Activated CD4-positive, CD25-positive, alpha-beta regulatory T cell treated with anti-CD3 and anti-CD28 coated beads, Interleukin-2, amount 50 U/mL, for 16 hours (primary cell): ENCODE measurements around the gene TMCO6.
"Not testable (repeated sequence)": the region's sequence is repeated elsewhere in the genome, so short reads cannot be mapped to it uniquely, and the experiment has no call there.

Source experiments
- DNase-seq: peaks from one replicate; pipeline ENCODE4 v3.0.0-alpha.2; 2020; ENCODE audit warnings: low read depth, low spot score

The TMCO6 gene

DNA sequence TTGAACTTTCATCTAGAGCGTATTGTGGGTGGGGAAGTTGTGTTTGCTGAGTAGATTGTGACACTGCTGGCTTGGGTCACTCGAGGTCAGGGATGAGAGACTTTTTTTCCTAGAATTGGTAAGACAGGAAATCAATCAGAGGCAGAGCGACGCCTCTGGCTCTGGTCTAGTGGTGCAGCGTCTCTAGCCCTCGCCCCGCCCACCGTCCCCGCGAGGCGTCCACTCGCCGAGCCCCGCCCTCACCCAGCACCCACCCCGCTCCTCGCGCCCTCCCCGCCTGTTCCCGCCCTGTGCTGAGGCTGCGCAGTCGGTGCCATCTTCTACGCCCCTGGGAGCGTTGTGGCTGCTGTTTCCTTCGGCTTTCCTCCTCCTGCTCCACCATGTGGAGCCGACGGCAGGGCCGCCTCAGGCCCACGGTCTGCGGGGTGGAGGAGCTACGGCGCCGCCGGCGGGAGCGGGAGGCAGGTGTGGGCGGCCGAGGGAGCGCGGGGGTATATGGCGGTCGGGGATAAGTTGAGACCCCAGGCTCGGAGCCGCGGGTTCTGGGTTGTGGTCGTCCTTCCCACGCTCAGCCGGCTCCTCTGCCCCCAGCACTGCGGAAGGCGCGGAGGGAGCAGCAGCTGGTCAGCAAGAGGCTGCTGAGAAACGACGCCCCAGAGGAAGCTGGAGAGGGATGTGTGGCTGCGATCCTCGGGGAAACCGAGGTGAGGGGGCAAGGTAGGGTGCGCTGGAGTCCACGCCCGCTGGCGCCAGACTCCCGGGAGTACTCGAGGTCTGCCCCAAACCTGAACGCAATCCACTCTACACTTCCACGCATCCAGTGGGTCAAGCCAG, at the start of gene TMCO6:
TSS of gene TMCO6 (plus strand) at position 304 of the 834 bp plus-strand sequence. CDS start at position 381, 77 bp downstream.
- peak; percentile 91 for DNase-seq

DNA sequence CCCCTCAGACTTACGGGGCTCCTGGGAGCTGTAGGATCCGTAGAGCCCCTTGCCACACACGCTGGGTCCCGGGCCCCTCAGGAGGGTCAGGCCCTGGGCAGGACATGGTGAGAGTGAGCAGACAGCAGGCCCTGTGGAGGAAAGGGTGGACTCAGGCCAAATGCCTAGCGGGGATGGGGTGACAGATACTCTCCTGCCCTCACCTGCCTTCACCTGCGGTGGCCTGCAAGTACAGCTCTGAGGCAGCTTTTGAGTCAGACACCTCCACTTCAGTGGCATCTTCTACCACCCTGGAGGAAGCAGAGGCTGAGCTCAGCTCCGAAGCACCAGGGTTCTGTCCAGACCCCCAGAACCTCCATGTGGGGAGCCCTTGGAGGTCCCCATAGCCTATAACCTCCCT, 48.4 kb upstream of the TMCO6 start:
- no peak for DNase-seq

DNA sequence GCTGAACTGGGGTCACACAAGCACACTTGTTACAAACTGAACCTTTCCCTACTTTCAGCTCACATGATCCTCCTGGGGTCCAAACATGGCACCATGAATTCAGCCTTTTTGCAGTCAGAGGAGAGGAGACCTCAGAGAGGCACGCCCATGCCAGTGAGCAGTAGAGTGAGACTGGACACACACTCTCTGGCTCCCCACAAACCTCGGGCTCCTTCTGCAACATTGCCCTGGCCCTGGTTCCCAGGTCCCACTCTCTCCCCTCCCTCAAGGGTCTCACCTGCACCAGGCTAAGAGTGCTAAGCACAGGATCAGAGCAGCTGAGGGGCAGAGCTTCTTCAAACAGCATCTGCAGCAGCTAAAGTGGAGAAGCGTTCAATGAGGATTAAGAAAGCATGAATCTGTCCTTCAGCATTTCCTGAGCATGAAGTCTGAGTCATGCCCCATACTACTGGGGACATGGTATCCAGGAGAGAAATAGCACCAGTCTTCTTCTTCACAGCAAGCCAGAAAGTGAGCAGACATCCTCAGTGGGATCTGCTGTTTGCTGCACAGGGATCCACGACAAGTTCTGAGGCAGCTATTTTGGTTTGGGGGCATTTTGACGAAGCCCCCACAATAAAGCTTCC, 47.4 kb upstream of the TMCO6 start:
- DNase-seq, result no peak

DNA sequence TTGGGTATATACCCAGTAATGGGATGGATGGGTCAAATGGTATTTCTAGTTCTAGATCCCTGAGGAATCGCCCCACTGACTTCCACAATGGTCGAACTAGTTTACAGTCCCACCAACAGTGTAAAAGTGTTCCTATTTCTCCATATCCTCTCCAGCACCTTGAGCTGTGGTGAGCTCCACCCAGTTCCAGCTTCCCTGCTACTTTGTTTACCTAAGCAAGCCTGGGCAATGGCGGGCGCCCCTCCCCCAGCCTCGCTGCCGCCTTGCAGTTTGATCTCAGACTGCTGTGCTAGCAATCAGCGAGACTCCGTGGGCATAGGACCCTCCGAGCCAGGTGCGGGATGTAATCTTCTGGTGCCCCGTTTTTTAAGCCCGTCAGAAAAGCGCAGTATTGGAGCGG, 46.2 kb upstream of the TMCO6 start:
- DNase-seq, result not testable (repeated sequence)

DNA sequence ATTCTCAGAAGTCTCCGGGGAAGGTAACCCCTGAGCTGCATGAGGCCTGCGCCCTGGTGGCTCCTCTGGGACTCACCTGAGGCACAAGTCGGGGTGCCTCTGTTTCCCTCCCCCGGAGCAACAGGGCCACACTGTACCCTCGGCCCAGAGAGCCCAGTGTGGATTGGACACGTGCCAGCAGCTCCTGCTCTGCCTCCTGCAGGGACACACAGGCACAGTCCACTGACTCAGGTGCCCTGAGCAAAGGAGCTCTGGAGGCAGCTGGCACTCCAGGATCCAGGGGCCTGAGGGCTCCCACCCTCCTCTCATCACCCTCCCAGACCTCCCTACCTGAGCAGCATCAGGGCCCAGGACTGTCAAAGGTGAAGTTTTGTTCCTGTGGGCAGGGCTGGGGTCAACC, 45.1 kb upstream of the TMCO6 start:
- DNase-seq, result no peak

DNA sequence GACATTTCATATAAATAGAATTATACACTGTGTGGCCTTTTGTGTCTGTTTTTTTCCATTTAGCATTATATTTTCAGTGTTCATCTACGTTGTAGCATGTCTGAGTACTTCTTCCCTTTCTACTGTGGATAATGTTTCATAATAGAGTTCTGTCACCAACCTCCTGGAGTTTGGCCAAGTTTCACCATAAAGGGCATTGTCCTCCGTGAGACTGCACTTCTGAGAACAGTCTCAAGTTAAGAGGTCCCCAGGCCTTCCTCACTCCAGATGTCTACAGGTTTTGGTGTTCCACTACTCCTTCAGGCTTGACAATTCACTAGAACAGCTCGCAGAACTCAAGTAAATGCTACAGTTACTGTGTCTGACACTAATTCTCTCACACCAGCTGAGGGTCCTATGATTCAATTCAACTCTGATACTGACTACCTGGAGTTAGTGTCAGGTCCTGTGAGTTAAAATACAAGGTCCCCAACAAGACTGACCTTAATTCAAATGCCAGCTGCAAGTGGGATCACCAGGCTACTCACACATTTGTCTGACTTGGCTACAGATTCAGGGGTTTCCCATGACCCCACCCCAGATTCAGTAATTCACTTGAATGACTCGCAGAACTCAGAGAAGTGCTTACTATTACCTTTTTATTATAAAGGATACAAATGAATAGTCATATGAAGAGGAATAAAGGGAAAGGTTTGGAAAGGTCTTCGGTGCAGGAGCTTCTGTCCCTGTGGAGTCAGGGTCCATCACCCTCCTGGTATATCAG, 43.5 kb upstream of the TMCO6 start:
- no peak for DNase-seq

DNA sequence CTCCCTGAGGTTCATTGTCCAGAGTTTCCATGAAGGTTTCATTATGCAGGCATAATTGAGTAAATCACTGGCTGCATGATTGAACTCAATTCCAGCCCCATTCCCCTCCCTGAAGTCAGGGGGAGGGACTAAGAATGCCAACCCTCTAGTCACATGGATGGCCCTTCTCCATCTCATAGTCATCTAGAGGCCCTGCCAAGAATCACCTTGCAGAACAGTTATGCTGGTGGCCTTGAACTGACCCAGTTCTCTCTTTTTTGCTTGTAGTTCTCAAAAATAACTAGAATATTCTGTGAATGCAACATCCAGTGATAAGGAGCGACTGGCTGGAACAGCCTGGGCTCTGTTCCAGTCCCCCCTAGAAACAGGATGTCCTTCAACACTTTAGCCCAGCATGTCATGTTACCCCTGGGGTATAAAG, 42.9 kb upstream of the TMCO6 start:
- DNase-seq, result no peak

DNA sequence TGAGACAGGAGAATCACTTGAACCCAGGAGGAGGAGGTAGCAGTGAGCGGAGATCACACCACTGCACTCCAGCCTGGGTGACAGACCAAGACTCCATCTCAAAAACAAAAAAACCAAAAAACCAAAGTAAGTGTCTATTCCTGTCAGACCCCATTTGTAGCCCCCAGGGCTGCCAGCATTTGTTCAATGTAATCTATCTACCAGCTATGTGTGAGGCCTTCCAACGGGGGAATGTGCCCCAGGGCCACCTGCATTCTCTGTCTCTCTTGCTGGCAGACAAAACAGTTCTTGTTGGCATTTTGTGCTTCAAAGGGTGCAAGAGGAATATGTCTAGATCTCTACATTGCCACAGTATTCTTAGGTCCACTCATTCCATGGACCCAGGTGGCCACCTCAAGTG, 40.4 kb upstream of the TMCO6 start:
- no peak for DNase-seq

DNA sequence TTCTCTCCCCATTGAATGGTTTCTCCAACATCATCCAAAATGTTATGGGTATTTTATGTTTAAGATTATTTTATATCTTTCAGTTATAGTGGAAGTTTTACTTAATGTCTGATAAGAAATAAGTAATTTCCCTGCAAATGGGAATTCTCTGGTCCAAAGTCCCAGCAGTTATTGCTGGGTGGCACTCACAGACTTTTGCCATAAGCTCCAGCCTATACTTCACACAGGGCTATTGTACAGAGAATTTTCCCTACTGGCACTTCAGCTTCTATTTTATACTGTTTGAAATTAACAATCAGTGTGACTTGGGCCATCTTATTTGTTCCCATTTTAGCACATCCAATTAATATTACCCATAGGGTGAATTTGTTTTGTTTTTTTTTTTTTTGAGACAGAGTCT, 39.2 kb upstream of the TMCO6 start:
- no peak for DNase-seq

DNA sequence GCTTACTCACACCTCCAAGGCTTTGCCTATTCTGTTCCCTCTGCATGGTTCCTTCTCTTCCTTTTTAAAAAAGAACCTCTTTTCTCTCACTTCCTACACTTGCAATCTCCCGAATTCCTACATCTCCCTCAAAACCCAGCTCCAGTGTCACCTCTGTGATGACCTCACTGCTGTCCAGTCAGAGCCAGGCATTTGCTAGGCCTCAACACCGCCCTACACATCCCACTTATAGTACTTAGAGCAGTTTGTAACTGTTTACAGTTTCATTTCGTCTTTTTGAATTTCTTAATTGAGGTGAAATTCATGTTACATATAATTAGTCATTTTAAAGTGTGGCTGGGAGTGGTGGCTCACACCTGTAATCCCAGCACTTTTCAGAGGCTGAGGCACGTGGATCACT, 37.1 kb upstream of the TMCO6 start:
- DNase-seq, result no peak

DNA sequence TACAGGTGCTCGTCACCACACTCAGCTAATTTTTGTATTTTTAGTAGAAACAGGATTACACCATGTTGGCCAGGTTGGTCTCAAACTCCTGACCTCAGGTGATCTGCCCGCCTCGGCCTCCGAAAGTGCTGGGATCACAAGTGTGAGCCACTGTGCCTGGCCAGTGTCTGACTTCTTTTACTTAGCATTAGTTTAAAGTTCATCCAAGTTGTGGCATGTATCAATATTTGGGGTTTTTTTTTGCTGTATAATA, 35.9 kb upstream of the TMCO6 start:
- not testable (repeated sequence) for DNase-seq

DNA sequence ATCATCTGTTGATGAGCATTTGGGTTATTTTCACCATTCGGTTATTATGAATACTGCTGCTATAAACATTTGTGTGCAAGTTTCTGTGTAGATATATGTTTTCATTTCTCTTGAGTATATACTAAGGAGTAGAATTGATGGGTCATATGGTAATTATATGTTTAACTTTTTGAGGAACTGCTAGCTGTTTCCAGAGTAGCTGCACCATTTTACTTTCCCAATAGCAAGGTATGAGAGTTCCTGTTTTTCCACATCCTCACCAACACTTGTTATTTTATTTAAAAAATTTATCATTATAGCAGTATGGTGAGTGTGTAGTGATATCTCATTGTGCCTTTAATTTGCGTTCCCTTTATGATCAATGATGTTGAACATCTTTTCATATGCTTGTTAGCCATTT, 35.5 kb upstream of the TMCO6 start:
- no peak for DNase-seq

DNA sequence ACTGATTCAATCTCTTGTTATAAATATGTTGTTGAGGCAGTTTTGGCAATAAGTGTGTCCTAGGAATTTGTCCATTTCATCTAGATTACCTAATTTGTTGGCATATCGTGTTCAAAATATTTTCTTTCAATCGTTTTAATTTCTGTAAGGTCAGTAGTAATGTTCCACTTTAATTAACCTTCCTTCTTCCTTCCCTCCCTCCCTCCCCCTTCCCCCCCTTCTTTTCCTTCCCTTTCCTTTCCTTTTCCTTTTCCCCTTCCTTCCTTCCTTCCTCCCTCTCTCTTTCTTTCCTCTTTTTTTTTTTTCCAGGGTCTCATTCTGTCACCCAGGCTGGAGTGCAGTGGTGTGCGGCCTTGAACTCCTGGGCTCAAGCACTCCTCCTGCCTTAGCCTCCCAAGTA, 33.4 kb upstream of the TMCO6 start:
- DNase-seq, result no peak

DNA sequence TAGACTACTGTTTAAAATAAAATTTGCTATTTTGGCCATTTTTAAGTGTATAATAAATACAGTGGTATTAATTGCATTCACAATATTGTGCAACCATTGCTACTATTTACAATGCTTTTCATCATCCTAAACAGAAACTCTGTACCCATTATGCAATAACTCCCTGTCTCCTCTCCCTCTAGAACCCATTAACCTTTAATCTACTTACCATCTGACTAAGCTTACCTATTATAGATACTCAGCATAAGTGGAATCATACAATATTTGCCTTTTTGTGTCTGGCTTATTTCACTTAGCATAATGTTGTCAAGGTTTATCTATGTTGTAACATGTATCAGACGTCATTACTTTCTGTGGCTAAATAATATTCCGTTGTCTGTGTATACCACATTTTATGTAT, 32.2 kb upstream of the TMCO6 start:
- DNase-seq, result no peak

DNA sequence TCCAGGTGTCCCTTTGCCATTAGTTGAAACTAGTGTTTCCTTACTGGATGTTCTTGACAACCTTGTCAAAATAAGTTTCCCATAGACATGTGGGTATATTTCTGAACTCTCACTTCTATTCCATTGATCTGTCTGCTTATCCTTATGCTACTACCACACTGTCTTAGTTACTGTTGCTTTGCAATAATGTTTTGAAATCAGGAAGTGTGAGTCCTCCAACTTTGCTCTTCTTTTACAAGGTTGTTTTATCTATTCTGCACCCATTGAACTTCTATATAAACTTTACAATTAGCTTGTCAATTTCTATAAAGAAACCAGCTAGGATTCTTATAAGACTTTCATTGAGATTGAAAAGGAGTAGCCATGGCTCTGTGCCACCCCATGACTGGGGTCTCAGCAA, 30.5 kb upstream of the TMCO6 start:
- DNase-seq, result no peak

DNA sequence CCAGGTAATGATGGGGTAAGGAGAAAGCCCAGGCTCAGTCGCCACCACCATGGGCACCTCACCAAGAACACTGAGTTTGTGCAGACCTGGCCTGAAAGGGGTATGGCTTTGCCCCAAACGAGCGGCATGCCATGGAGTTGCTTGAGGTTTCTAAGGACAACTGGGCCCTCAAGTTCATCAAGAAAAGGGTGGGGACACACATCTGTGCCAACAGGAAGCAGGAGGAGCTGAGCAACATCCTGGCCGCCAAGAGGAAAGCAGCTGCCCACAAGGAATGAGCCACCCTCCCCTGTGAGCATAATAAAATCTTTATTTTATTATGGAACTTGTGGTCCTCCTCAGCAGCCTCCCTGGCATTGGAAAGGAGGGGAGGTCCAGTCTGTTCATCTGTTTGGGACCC, 30.1 kb upstream of the TMCO6 start:
- DNase-seq, result no peak

DNA sequence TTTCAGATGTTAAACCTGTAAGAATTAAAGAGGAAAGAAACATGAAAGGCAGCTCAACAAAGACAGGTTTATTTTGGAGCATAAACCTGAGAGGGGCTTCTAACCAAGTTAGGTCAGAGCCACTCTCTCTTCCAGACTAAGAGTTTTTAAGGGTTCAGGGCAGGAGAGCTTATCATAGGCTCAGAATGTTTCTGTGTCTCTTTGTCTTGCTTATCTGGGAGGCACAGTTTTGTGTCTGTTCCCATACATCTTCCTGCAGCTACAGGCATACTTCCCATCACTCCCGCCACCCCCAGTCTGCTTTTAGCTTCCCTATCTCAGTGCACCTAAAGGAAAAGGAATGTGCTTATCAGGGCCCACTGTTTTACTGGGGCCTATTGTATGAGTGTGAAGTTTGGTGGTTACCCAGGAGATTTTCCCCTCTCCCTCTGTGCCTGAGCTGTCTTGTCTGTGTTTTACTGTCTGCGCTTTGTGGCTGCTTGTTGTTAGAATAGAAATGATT, 28.2 kb upstream of the TMCO6 start:
- DNase-seq, result no peak

DNA sequence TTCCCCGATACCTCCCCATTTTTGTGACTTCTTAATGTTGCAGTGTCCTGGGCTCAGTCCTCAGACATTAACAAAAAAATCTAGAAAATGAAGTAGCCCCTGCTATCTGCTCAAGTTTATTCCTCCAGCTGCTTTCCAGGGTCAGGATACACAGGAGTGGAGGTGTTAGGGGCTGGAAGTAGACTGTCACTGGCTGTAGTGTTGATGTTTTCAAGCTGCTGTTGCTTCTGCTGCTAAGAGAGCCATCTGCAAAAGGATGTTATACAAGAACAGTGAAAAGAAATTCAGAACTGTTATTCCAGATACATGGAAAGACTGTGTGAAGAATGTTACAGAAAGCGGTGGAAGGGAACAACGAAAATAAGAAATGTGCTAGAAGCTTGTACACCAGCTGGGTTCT, 16.9 kb upstream of the TMCO6 start:
- no peak for DNase-seq

DNA sequence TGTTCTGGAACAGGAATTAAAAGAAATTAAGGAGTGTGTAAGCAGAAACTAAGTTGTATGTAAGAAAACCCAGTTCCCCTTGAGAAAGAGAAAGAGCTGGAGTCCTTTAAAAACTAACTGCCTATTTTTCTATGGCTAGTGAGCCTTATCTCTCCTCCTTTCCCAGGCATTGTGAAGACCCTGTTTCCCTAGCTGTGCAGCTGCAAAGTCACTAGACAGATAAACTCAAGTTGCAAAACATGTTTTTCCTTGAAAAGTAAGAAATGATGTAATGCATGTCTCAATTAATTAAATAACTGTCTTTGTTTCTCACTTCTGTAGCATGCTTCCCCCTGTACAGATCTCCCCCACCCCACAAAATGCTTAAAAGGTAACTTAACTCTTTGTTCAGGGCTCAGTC, 16.2 kb upstream of the TMCO6 start:
- DNase-seq, result not testable (repeated sequence)

DNA sequence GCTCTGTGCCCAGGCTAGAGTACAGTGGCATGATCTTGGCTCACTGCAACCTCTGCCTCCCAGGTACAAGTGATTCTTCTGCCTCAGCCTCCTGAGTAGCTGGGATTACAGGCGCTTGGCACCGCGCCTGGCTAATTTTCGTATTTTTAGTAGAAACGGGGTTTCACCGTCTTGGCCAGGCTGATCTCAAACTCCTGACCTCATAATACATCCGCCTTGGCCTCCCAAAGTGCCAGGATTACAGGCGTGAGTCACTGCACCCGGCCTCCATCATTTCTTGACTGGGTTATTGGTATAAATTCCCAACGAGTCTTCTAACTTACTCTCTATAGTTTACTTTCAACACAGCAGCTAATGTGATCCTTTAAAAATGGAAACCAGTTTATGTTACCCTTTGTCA, 14.4 kb upstream of the TMCO6 start:
- DNase-seq, result not testable (repeated sequence)

DNA sequence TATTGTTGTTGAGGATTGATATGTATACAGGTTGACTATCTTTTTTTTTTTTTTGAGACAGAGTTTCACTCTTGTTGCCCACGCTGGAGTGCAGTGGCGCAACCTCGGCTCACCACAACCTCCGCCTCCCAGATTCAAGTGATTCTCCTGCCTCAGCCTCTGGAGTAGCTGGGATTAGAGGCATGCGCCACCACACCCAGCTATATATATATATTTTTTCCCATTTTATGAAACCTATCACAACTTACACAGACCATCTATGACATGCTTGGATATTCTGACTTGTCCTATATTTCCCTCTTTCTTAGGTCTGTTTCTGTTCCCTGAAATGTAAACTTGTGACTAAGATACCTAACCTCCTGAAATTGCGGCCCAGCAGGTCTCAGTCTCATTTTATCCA, 11.3 kb upstream of the TMCO6 start:
- DNase-seq, result no peak

DNA sequence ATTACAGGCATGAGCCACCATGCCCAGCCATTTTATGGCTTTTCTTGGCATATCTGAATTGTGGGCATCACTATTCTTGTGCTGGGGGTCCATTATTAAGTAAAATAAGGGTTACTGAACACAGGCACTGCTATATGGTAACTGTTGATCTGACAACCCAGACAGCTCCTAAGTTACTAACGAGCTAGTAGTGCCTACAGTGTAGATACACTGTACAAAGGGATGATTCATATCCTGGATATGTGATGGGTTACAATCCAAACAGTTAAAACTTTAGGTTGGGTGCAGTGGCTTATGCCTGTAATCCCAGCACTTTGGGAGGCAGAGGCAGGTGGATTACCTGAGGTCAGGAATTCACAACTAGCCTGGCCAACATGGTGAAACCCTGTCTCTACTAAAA, 10.5 kb upstream of the TMCO6 start:
- no peak for DNase-seq
